ENCODE data around the gene TRRAP.

DNA sequence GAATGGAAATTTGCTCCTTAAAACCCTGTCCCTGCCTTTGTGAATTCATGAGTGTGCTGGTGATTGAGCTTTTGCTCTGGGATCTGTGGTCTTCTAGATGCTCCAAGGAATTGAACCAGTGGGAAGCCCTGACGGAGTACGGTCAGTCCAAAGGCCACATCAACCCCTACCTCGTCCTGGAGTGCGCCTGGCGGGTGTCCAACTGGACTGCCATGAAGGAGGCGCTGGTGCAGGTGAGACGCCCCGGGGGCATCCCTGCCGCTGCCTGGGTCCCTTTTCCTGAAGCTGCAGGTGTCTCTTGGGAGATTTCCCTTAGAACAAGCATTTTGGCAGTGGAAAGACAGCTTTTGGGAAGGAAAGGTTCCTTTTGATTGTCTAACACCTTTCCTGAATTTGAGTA lies 100.3 kb downstream of the TRRAP start:
- TF ChIP-seq, protein P1, sequence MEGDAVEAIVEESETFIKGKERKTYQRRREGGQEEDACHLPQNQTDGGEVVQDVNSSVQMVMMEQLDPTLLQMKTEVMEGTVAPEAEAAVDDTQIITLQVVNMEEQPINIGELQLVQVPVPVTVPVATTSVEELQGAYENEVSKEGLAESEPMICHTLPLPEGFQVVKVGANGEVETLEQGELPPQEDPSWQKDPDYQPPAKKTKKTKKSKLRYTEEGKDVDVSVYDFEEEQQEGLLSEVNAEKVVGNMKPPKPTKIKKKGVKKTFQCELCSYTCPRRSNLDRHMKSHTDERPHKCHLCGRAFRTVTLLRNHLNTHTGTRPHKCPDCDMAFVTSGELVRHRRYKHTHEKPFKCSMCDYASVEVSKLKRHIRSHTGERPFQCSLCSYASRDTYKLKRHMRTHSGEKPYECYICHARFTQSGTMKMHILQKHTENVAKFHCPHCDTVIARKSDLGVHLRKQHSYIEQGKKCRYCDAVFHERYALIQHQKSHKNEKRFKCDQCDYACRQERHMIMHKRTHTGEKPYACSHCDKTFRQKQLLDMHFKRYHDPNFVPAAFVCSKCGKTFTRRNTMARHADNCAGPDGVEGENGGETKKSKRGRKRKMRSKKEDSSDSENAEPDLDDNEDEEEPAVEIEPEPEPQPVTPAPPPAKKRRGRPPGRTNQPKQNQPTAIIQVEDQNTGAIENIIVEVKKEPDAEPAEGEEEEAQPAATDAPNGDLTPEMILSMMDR (IDR thresholded peaks at IDR 0.05; ENCODE audit: low read length), result no peak
- no peak for TF ChIP-seq EZH2phosphoT487 (IDR thresholded peaks at IDR 0.05; ENCODE audit: low read length)
- no peak for TF ChIP-seq EZH2 (optimal IDR thresholded peaks at IDR 0.05; ENCODE audit: low read depth, low read length)

Data from MM.1S (cell line).